Activated T-helper 2 cell treated with anti-CD3 and anti-CD28 coated beads, Interferon-gamma antibody, Interleukin-2, Interleukin-4, amounts not matched to agents 10 μg/mL and 5 μg/mL and 100 μg/mL, durations not matched to agents 14 hours and 24 hours and 36 hours (primary cell): Measurements from ENCODE around the gene PAK4. TPM values are rescaled to one million over a fixed set of nuclear protein-coding genes. Genes with fewer than 3 reads are reported as not detected.

Experiments used
- DNase-seq: peaks from one replicate; pipeline ENCODE4 v3.0.0; 2021; ENCODE audit warnings: low spot score
- H3K27ac Mint-ChIP-seq: one replicate; pipeline ENCODE4 v1.8.0; 2021; ENCODE audit warnings: mixed read lengths
- H3K27me3 Mint-ChIP-seq: one replicate; pipeline ENCODE4 v1.8.0; 2021; ENCODE audit warnings: low read depth, mixed read lengths
- H3K36me3 Mint-ChIP-seq: one replicate; pipeline ENCODE4 v1.8.0; 2021; ENCODE audit warnings: low read depth, mixed read lengths
- H3K4me1 Mint-ChIP-seq: one replicate; pipeline ENCODE4 v1.8.0; 2021; ENCODE audit warnings: low read depth, mixed read lengths
- H3K4me3 Mint-ChIP-seq: one replicate; pipeline ENCODE4 v1.8.0; 2021; ENCODE audit warnings: low read depth, mild to moderate bottlenecking, moderate library complexity, mixed read lengths
- H3K9me3 Mint-ChIP-seq: one replicate; pipeline ENCODE4 v1.8.0; 2021; ENCODE audit warnings: mixed read lengths
- intact Hi-C: fragments of 100-400 bp; cut with micrococcal nuclease; formaldehyde crosslinking; loops from one replicate; pipeline ENCODE4 v1.15.1; 2023
- total RNA-seq: library from RNA; stranded (reverse); gene quantifications from 2 replicates; pipeline ENCODE4 v1.2.3, GENCODE V29; 2022

PAK4 gene
- total RNA-seq, 1 donor from 2014 or later: 19.4 TPM

- Mint-ChIP-seq H3K27me3 (no peaks in the 10 kb centered on the region), H3K4me3 (no peak overlapping the region), H3K27ac (no peak overlapping the region), H3K36me3 (peaks cover 5% of the 10 kb centered on the region), H3K4me1 (no peaks in the 10 kb centered on the region), H3K9me3 (no peaks in the 10 kb centered on the region)
- DNase-seq: no peak
- intact Hi-C loops: no loop called here
These were observed 42.9 kb downstream of the PAK4 start for GRCh38 chr19:39168258-39169142.

GRCh38 chr19:39169143-39169810 lies 43.7 kb downstream of the PAK4 start:
- intact Hi-C loops: no loop called here
- Mint-ChIP-seq H3K4me1 (no peaks in the 10 kb centered on the region), H3K27ac (no peak overlapping the region), H3K36me3 (peaks cover 5% of the 10 kb centered on the region), H3K27me3 (no peaks in the 10 kb centered on the region), H3K9me3 (no peaks in the 10 kb centered on the region), H3K4me3 (no peak overlapping the region)
- no peak for DNase-seq

DNA sequence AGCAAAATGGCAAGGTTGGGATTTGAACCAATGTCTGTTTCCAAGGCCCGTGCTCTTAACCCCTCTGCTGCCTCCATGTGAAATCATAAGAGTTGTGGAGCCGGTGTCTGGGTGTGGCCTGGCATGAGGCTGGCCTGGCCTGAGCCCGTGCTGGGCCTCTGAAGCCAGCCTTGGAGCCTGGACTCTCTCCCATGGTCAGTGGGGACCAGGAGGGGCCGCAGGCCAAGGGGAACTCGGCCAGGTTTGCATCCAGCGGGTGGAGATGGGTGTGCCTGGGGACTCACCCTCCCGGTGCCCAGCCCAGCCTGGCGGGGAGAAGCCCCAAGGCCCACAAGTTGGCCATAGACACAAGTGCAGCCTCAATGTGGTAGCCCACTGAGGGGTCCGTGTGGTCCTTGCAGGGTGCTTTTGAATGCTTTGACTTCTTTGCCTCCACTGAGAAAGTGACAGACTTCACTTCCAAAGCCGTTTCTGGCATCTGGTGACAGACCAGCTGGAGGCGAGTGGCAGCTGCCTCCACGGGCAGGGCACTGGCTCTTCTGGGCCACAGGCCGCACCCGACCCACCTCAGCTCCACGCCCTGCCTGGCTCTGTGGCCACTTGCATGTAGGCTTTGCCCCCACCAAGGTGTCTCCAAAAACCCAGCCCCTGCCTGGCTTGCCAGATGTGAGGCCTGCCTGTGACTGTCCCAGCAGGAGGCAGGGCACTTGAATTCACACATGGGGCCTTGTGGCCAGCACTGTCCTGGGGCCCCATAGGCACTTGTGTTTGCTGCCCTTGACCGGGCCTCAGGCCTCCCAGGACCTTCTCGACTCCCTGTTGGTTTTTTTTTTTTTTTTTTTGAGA lies 45.0 kb downstream of the PAK4 start:
- no peak overlapping the region for H3K27ac Mint-ChIP-seq
- no peaks in the 10 kb centered on the region for H3K4me1 Mint-ChIP-seq
- DNase-seq: no peak
- intact Hi-C loops: no loop called here
- no peaks in the 10 kb centered on the region for H3K9me3 Mint-ChIP-seq
- H3K36me3 Mint-ChIP-seq: peaks cover 5% of the 10 kb centered on the region
- no peak overlapping the region for H3K4me3 Mint-ChIP-seq
- no peaks in the 10 kb centered on the region for H3K27me3 Mint-ChIP-seq

- Mint-ChIP-seq H3K4me1 (no peaks in the 10 kb centered on the region), H3K9me3 (no peaks in the 10 kb centered on the region), H3K27me3 (no peaks in the 10 kb centered on the region), H3K4me3 (no peak overlapping the region), H3K36me3 (peaks cover 5% of the 10 kb centered on the region), H3K27ac (no peak overlapping the region)
- intact Hi-C loops: no loop called here
- DNase-seq: no peak
These were observed 46.2 kb downstream of the PAK4 start for GRCh38 chr19:39171479-39172465.

DNA sequence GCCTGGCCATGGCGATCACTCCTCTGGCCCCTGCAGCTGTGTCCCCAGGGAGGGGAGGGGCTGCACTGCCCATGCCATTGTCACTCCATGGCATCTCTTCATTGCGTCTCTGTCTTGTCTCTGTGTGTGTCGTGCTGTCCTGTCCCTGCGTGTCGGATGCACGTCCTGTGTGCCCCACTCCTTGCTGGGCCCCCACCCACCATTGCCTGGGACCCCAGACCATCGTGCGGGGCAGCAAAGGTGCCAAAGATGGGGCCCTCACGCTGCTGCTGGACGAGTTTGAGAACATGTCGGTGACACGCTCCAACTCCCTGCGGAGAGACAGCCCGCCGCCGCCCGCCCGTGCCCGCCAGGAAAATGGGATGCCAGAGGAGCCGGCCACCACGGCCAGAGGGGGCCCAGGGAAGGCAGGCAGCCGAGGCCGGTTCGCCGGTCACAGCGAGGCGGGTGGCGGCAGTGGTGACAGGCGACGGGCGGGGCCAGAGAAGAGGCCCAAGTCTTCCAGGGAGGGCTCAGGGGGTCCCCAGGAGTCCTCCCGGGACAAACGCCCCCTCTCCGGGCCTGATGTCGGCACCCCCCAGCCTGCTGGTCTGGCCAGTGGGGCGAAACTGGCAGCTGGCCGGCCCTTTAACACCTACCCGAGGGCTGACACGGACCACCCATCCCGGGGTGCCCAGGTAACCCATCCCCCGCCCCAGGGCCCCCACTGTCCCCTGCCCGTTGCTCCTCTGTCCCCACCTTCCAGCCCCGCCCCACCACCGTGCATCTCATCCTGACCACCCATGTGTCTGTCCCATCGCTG lies 47.3 kb downstream of the PAK4 start:
- Mint-ChIP-seq H3K4me1 (no peaks in the 10 kb centered on the region), H3K4me3 (no peak overlapping the region), H3K27me3 (no peaks in the 10 kb centered on the region), H3K27ac (no peak overlapping the region), H3K9me3 (no peaks in the 10 kb centered on the region), H3K36me3 (peaks cover 5% of the 10 kb centered on the region)
- no peak for DNase-seq
- intact Hi-C loops: no loop called here

DNA sequence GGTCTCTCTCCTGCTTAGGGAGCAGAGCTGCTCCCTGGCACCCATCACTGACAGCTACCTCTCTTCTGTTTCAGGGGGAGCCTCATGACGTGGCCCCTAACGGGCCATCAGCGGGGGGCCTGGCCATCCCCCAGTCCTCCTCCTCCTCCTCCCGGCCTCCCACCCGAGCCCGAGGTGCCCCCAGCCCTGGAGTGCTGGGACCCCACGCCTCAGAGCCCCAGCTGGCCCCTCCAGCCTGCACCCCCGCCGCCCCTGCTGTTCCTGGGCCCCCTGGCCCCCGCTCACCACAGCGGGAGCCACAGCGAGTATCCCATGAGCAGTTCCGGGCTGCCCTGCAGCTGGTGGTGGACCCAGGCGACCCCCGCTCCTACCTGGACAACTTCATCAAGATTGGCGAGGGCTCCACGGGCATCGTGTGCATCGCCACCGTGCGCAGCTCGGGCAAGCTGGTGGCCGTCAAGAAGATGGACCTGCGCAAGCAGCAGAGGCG lies 48.0 kb downstream of the PAK4 start:
- DNase-seq: no peak
- Mint-ChIP-seq H3K9me3 (no peaks in the 10 kb centered on the region), H3K36me3 (peaks cover 9% of the 10 kb centered on the region), H3K4me3 (no peak overlapping the region), H3K27me3 (no peaks in the 10 kb centered on the region), H3K27ac (no peak overlapping the region), H3K4me1 (no peaks in the 10 kb centered on the region)
- intact Hi-C loops: no loop called here

DNA sequence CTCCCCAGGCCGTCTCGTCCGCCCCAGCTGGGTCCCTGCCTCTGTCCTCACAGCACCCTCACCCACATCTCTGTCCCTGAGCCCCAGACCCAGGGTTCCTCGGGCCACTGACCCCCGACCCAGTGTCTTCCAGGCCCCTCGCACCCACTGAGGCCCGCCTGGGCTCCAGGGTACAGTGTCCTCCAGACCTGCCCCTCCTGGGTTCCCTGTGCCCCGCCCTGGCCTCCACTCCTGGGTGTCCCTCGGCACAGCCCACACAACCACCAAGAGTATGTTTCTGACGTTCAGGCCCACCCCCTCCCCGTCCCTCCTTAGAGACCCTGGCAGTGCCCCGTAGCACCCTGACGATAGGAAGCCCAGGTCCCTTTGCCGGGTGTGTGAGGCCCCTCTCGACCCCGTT lies 48.6 kb downstream of the PAK4 start:
- Mint-ChIP-seq H3K36me3 (peaks cover 9% of the 10 kb centered on the region), H3K4me1 (no peaks in the 10 kb centered on the region), H3K4me3 (no peak overlapping the region), H3K9me3 (no peaks in the 10 kb centered on the region), H3K27me3 (no peaks in the 10 kb centered on the region), H3K27ac (no peak overlapping the region)
- no peak for DNase-seq
- intact Hi-C loops: no loop called here

- H3K9me3 Mint-ChIP-seq: no peaks in the 10 kb centered on the region
- H3K4me1 Mint-ChIP-seq: no peaks in the 10 kb centered on the region
- H3K27ac Mint-ChIP-seq: no peak overlapping the region
- intact Hi-C loops: no loop called here
- no peak overlapping the region for H3K4me3 Mint-ChIP-seq
- no peak for DNase-seq
- H3K36me3 Mint-ChIP-seq: peaks cover 7% of the 10 kb centered on the region
- no peaks in the 10 kb centered on the region for H3K27me3 Mint-ChIP-seq
These were observed 49.3 kb downstream of the PAK4 start for GRCh38 chr19:39174558-39175544.

- DNase-seq: no peak
- H3K4me3 Mint-ChIP-seq: no peak overlapping the region
- no peaks in the 10 kb centered on the region for H3K4me1 Mint-ChIP-seq
- H3K9me3 Mint-ChIP-seq: no peaks in the 10 kb centered on the region
- H3K36me3 Mint-ChIP-seq: peaks cover 7% of the 10 kb centered on the region
- H3K27me3 Mint-ChIP-seq: no peaks in the 10 kb centered on the region
- intact Hi-C loops: no loop called here
- H3K27ac Mint-ChIP-seq: no peak overlapping the region
These were observed 50.0 kb downstream of the PAK4 start for GRCh38 chr19:39175564-39175963.

GRCh38 chr19:39177110-39177699 lies 51.6 kb downstream of the PAK4 start:
- H3K27me3 Mint-ChIP-seq: no peaks in the 10 kb centered on the region
- peaks cover 7% of the 10 kb centered on the region for H3K36me3 Mint-ChIP-seq
- H3K9me3 Mint-ChIP-seq: no peaks in the 10 kb centered on the region
- intact Hi-C loops: no loop called here
- H3K4me3 Mint-ChIP-seq: no peak overlapping the region
- DNase-seq: no peak
- no peaks in the 10 kb centered on the region for H3K4me1 Mint-ChIP-seq
- no peak overlapping the region for H3K27ac Mint-ChIP-seq
